HEK293 (cell line): Measurements from ENCODE around the gene CPEB4.

Source experiments
- MYNN ChIP-seq: fragments of 450-650 bp; formaldehyde crosslinking; IDR thresholded peaks from 2 replicates; pipeline ENCODE4 v1.5.1; 2016; ENCODE audit warnings: missing biosample characterization, missing genetic modification characterization, borderline replicate concordance
- ZBTB1 ChIP-seq: fragments of 450-650 bp; formaldehyde crosslinking; IDR thresholded peaks from 2 replicates; pipeline ENCODE4 v1.5.1; 2016; ENCODE audit warnings: missing biosample characterization, missing genetic modification characterization
- ZNF24 ChIP-seq: fragments of 450-650 bp; formaldehyde crosslinking; IDR thresholded peaks from 2 replicates; pipeline ENCODE4 v1.5.1; 2016; ENCODE audit warnings: missing biosample characterization, missing genetic modification characterization
- TF ChIP-seq, protein P1 (sequence below): fragments of 450-650 bp; formaldehyde crosslinking; IDR thresholded peaks from 2 replicates; pipeline ENCODE4 v1.5.1; 2016; ENCODE audit warnings: missing biosample characterization, missing genetic modification characterization

DNA sequence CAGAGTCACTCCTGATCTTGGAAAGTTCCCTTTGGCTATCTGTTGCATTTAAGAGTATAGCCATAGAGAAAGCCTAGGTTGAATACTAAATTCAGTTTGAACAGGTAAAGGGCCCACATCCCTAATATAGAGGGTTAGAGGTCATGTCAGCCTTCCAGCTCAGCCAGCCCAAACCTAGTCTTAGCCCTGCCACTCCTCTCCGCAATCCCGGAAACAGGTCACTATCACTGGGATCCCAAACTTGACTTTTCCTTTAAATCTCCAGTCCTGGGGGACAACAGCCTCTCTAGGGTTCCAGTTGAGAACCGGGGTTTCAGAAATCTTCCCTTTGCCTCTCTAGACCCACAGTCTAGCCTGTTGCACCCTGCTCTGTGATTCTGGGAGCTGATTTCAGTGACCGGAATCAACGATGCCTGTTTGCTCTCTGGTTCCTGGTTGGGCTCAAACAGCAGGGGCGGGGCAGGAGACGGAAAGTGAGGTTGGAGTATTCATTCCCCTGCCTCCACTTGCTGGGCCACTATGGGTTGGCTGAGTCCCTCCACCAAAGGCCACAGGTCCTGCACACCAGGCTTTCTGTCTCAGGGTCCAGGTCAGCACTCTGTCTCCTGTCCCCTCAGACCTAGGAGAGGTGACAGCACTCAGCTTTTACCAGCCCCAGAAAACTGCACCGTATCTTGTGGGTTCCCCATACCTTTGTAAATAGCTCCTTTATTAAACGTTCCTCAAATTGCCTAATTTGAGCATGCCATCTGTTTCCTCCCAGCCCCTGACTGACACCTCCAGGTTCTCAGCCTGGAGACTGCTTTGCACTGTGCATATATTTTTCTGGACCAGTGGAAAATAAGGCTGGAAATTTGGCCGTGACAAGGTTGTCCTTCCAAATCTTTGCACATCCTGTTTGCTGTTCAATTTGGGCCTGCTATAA, 23.8 kb upstream of the CPEB4 start:
- no peak for TF ChIP-seq ZBTB1
- no peak for TF ChIP-seq MYNN
- TF ChIP-seq, protein P1, sequence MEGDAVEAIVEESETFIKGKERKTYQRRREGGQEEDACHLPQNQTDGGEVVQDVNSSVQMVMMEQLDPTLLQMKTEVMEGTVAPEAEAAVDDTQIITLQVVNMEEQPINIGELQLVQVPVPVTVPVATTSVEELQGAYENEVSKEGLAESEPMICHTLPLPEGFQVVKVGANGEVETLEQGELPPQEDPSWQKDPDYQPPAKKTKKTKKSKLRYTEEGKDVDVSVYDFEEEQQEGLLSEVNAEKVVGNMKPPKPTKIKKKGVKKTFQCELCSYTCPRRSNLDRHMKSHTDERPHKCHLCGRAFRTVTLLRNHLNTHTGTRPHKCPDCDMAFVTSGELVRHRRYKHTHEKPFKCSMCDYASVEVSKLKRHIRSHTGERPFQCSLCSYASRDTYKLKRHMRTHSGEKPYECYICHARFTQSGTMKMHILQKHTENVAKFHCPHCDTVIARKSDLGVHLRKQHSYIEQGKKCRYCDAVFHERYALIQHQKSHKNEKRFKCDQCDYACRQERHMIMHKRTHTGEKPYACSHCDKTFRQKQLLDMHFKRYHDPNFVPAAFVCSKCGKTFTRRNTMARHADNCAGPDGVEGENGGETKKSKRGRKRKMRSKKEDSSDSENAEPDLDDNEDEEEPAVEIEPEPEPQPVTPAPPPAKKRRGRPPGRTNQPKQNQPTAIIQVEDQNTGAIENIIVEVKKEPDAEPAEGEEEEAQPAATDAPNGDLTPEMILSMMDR (tag by site-specific recombination) = no peak
- TF ChIP-seq ZNF24 = no peak
